ENCODE results near the gene RGS7BP. TPM values are rescaled to one million over a fixed set of nuclear protein-coding genes. Genes with fewer than 3 reads are reported as not detected.

Gene RGS7BP
- total RNA-seq, 1 donor from 2014 or later, result 0.17 TPM

DNA sequence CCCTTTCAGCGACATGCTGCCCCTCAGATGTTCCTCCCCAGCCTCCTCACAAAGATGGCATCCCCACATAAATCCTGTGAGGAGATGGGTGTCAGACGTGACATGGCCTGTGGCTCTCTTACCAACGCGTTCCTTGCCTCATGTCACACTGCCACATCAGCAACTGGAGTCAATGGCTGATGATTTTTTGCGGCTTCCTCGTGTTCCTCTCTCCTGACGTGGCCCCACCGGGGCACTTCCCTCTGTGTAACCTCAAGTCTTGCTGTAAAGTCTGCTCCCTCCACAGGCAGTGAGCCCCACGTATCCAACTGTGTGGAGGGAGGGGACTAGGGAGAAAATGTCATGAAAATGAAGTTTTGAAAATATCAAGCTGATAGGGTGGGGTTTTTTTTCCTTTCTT is 131.3 kb downstream of the RGS7BP start:
- no peak for DNase-seq

- DNase-seq, result peak; percentile 1
Observed at GRCh38 chr5:64637837-64638443, 132.1 kb downstream of the RGS7BP start.

DNA sequence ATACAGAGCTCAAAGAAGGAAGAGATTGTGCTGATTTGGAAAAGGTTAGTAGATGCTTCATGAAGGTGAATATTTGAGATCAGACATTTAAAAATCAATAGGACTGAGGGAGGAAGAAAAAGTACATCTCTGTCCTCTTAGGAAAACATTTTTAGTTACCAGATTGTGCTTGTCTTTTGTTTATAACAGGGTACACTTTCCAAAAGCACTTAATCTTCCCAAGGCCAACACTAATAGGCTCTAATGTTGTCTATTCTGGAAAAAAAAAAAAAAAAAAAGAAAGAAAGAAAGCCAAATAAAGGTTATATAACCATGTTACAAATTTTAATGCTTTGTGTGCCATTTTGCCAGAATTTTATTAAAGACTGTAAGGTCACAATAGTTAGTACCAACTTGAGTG is 139.0 kb downstream of the RGS7BP start:
- no peak for DNase-seq

DNA sequence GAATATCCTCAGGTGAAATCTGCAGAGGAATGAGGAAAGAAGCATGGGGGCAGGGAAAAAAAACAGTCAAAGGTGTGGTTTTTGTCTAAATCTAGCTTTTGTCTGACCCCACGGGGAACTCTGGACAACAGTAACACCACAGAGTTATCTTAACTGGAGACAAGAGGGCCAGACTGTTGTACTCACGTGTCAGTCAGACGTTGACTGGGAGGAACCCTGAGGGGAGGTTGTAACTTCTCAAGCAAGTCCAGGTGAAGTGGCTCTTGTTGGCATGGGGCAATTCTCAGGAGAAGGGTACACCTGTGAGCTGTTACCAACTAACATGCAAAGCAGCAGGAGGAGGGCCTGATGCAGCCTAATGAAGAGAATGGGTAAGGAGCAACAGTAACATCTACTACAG is 140.4 kb downstream of the RGS7BP start:
- no peak for DNase-seq

- DNase-seq, result no peak
Observed at GRCh38 chr5:64649512-64649911, 143.7 kb downstream of the RGS7BP start.

DNA sequence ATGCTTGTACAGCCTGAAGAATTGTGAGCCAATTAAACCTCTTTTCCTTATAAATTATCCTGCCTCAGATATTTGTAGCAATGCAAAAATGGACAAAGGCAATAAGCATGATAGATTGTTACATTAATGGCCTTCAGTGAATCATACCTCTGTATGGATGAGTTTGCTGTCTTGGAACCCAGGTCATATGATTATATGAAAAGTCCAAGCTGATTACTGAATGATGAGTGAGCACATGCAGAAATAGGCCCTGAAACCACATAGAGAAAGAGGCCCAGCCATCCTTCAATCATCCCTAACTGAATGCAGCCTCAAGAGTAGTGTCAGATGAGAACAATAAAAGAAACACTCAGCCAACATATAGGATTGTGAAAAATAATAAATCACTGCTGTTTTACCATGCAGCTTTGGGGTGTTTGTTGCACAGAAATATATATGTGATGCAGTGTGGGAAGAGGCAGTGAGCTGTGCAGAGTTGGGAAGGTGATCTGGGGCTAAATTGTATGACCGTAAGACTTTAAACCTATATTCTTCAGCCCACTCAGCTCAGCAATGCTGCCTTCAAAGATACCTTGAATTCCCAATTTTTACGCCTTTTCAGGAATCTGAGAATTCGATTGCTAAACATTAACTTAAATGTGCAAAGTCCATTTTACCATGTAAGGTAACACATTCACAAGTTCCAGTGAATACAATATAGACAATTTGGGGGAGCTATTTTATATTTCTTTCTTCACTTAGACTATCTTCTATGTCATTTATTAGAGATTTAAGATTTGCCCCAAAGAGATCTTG is 148.1 kb downstream of the RGS7BP start:
- DNase-seq, result no peak

GRCh38 chr5:64654561-64654938 is 148.7 kb downstream of the RGS7BP start:
- DNase-seq, result no peak

GRCh38 chr5:64655596-64655995 is 149.8 kb downstream of the RGS7BP start:
- DNase-seq, result no peak

GRCh38 chr5:64659289-64659688 is 153.5 kb downstream of the RGS7BP start:
- no peak for DNase-seq

Other genes with a start within 250 kb of the RGS7BP start
- not detected in 2 replicates for gene SHISAL2B, start 184.5 kb downstream of the RGS7BP start, total RNA-seq

Data from dermis blood vessel endothelial cell (primary cell).